KMS-11 (cell line): ENCODE results near the gene ADCY5.

ENCODE experiments used
- H2AFZ ChIP-seq: fragments of 200-600 bp; sonication (generic); 2 replicates; pipeline ENCODE4 v1.6.1; 2016; ENCODE audit warnings: antibody characterized with exemption, mixed run types, low read depth
- H3K27ac ChIP-seq: fragments of 200-600 bp; sonication (generic); 2 replicates; pipeline ENCODE4 v1.6.1; 2016; ENCODE audit warnings: mild to moderate bottlenecking, mixed run types
- H3K27me3 ChIP-seq: fragments of 200-600 bp; sonication (generic); 2 replicates; pipeline ENCODE4 v1.6.1; 2017; ENCODE audit warnings: mild to moderate bottlenecking, low read depth, mixed run types, moderate library complexity; ENCODE audit not compliant: insufficient read depth
- H3K36me3 ChIP-seq: fragments of 200-600 bp; sonication (generic); 2 replicates; pipeline ENCODE4 v1.6.1; 2017; ENCODE audit warnings: mild to moderate bottlenecking, mixed run types; ENCODE audit not compliant: insufficient read depth
- H3K4me1 ChIP-seq: fragments of 200-600 bp; sonication (generic); 2 replicates; pipeline ENCODE4 v1.6.1; 2016; ENCODE audit warnings: mild to moderate bottlenecking, low read depth, mixed run types; ENCODE audit not compliant: poor library complexity, severe bottlenecking
- H3K4me2 ChIP-seq: fragments of 200-600 bp; sonication (generic); 2 replicates; pipeline ENCODE4 v1.7.0; 2016; ENCODE audit warnings: mild to moderate bottlenecking, mixed run types
- H3K4me3 ChIP-seq: fragments of 200-600 bp; sonication (generic); IDR thresholded peaks from 2 replicates; pipeline ENCODE4 v1.6.1; 2017; ENCODE audit warnings: low read depth, low read length, mixed read lengths; ENCODE audit not compliant: insufficient read depth
- H3K79me2 ChIP-seq: fragments of 200-600 bp; sonication (generic); 2 replicates; pipeline ENCODE4 v1.6.1; 2016; ENCODE audit warnings: low read depth, mixed run types; ENCODE audit not compliant: insufficient read depth
- H3K9ac ChIP-seq: fragments of 200-600 bp; sonication (generic); 2 replicates; pipeline ENCODE4 v1.6.1; 2016; ENCODE audit warnings: mild to moderate bottlenecking, mixed run types
- H4K20me1 ChIP-seq: fragments of 200-600 bp; sonication (generic); 2 replicates; pipeline ENCODE4 v1.6.1; 2016; ENCODE audit warnings: mild to moderate bottlenecking, mixed run types; ENCODE audit not compliant: insufficient read depth
- CTCF ChIP-seq: fragments of 200-600 bp; sonication (generic); conservative IDR thresholded peaks from 2 replicates; pipeline ENCODE4 v1.6.1; 2017; ENCODE audit warnings: low read depth, mild to moderate bottlenecking, antibody characterized with exemption, low read length, moderate library complexity, mixed read lengths

Gene ADCY5

GRCh38 chr3:123310741-123311140, 138.1 kb downstream of the ADCY5 start:
- no peaks in the 10 kb centered on the region for H4K20me1 ChIP-seq
- no peaks in the 10 kb centered on the region for H3K4me1 ChIP-seq
- H3K27me3 ChIP-seq = no peaks in the 10 kb centered on the region; the same call in 1 of the 2 replicates
- no peak for TF ChIP-seq CTCF
- no peak overlapping the region for H3K4me3 ChIP-seq
- H3K27ac ChIP-seq = no peak overlapping the region
- no peak overlapping the region for H2AFZ ChIP-seq
- no peaks in the 10 kb centered on the region for H3K36me3 ChIP-seq
- no peak overlapping the region for H3K9ac ChIP-seq
- no peak overlapping the region for H3K4me2 ChIP-seq
- no peaks in the 10 kb centered on the region for H3K79me2 ChIP-seq

GRCh38 chr3:123310186-123310585, 138.7 kb downstream of the ADCY5 start:
- H3K4me1 ChIP-seq = no peaks in the 10 kb centered on the region
- H2AFZ ChIP-seq = no peak overlapping the region
- H3K9ac ChIP-seq = no peak overlapping the region
- no peak overlapping the region for H3K4me3 ChIP-seq
- TF ChIP-seq CTCF = no peak
- H4K20me1 ChIP-seq = no peaks in the 10 kb centered on the region
- no peak overlapping the region for H3K27ac ChIP-seq
- H3K79me2 ChIP-seq = no peaks in the 10 kb centered on the region
- no peak overlapping the region for H3K4me2 ChIP-seq
- no peaks in the 10 kb centered on the region for H3K36me3 ChIP-seq
- H3K27me3 ChIP-seq = no peaks in the 10 kb centered on the region; the same call in 1 of the 2 replicates

GRCh38 chr3:123307064-123307463, 141.8 kb downstream of the ADCY5 start:
- no peak overlapping the region for H3K4me2 ChIP-seq
- no peaks in the 10 kb centered on the region for H3K4me1 ChIP-seq
- H3K4me3 ChIP-seq = no peak overlapping the region
- H3K27me3 ChIP-seq = no peaks in the 10 kb centered on the region
- no peaks in the 10 kb centered on the region for H3K36me3 ChIP-seq
- H2AFZ ChIP-seq = no peak overlapping the region
- TF ChIP-seq CTCF = no peak
- H4K20me1 ChIP-seq = no peaks in the 10 kb centered on the region
- H3K27ac ChIP-seq = no peak overlapping the region
- no peak overlapping the region for H3K9ac ChIP-seq
- H3K79me2 ChIP-seq = no peaks in the 10 kb centered on the region

- Histone ChIP-seq H2AFZ (no peak overlapping the region), H3K27ac (no peak overlapping the region), H3K4me2 (no peak overlapping the region), H3K4me3 (no peak overlapping the region), H3K9ac (no peak overlapping the region), H3K27me3 (no peaks in the 10 kb centered on the region), H4K20me1 (no peaks in the 10 kb centered on the region), H3K36me3 (no peaks in the 10 kb centered on the region), H3K4me1 (no peaks in the 10 kb centered on the region), H3K79me2 (no peaks in the 10 kb centered on the region)
- TF ChIP-seq CTCF = no peak
Measured at GRCh38 chr3:123305192-123305591, 143.7 kb downstream of the ADCY5 start.
